ENCODE measurements around the gene SYT1.

Gene SYT1

DNA sequence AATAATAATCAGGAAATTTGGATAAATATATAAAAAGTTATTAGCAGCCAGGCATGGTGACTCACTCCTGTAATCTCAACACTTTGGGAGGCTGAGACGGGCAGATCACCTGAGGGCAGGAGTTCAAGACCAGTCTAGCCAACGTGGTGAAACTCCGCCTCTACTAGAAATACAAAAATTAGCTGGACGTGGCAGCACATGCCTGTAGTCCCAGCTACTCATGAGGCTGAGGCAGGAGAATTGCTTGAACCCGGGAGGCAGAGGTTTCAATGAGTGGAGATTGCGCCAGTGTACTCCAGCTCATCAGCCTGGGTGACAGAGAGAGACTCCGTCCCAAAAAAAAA is 64.5 kb downstream of the SYT1 start:
- no peak overlapping the region for H3K27ac Mint-ChIP-seq
- no peaks in the 10 kb centered on the region for H3K36me3 Mint-ChIP-seq
- CTCF ChIA-PET = no interaction called here
- H3K27me3 Mint-ChIP-seq = no peaks in the 10 kb centered on the region
- H3K9me3 Mint-ChIP-seq = peaks cover 9% of the 10 kb centered on the region
- DNase-seq = no peak
- no peak overlapping the region for H3K4me3 Mint-ChIP-seq
- H3K4me1 Mint-ChIP-seq = no peaks in the 10 kb centered on the region

- CTCF ChIA-PET = no interaction called here
- Mint-ChIP-seq H3K4me3 (no peak overlapping the region), H3K4me1 (no peaks in the 10 kb centered on the region), H3K36me3 (no peaks in the 10 kb centered on the region), H3K9me3 (peaks cover 11% of the 10 kb centered on the region), H3K27me3 (no peaks in the 10 kb centered on the region), H3K27ac (no peak overlapping the region)
- DNase-seq = no peak
Observed at GRCh38 chr12:78931466-78931990, 67.0 kb downstream of the SYT1 start.

- Mint-ChIP-seq H3K36me3 (no peaks in the 10 kb centered on the region), H3K9me3 (peaks cover 11% of the 10 kb centered on the region), H3K27ac (no peak overlapping the region), H3K4me1 (no peaks in the 10 kb centered on the region), H3K27me3 (no peaks in the 10 kb centered on the region), H3K4me3 (no peak overlapping the region)
- CTCF ChIA-PET = no interaction called here
- no peak for DNase-seq
Observed at GRCh38 chr12:78933014-78933413, 68.4 kb downstream of the SYT1 start.

DNA sequence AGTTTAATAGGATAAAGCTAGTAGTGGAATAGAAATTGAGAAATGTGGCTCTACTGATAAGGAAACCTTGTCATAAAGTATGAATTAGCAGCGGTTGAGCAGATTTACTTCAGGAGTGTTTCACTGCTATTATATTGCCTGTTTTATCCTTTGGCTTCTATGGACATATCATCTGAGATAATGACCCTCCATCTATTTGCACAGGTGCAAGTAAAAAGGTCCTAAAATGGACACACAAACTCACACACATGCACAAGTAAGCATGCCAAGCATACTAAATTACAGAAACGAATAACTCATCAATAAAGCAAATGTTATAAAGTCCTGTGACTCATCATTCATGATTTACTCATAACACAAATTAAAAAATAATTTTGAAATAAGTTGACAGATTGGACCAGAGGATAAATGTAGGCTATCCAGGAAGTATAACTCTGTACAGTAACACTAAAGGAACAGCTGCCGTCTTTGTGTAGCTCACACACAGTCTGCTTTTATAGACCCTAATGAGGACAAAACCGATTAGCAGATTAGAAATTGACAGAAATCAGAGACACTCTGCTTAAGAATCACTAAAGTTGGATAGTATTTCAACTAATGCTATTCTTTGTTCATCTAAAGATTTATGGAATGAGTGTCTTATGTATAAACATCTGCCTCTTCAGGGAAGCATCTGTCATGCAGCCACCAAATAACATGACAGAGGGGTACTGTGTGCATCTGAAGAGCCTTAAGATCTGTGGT is 73.9 kb downstream of the SYT1 start:
- CTCF ChIA-PET = no interaction called here
- Mint-ChIP-seq H3K27me3 (no peaks in the 10 kb centered on the region), H3K36me3 (no peaks in the 10 kb centered on the region), H3K9me3 (peaks cover 7% of the 10 kb centered on the region), H3K4me1 (no peaks in the 10 kb centered on the region), H3K4me3 (no peak overlapping the region), H3K27ac (no peak overlapping the region)
- no peak for DNase-seq

GRCh38 chr12:78949532-78949931 is 85.0 kb downstream of the SYT1 start:
- CTCF ChIA-PET = no interaction called here
- Mint-ChIP-seq H3K36me3 (no peaks in the 10 kb centered on the region), H3K9me3 (peaks cover 2% of the 10 kb centered on the region), H3K4me1 (no peaks in the 10 kb centered on the region), H3K4me3 (no peak overlapping the region), H3K27ac (no peak overlapping the region), H3K27me3 (no peaks in the 10 kb centered on the region)
- DNase-seq = no peak

- no peak for DNase-seq
- H3K36me3 Mint-ChIP-seq = no peaks in the 10 kb centered on the region
- CTCF ChIA-PET = no interaction called here
- no peaks in the 10 kb centered on the region for H3K27me3 Mint-ChIP-seq
- H3K4me3 Mint-ChIP-seq = no peak overlapping the region
- H3K4me1 Mint-ChIP-seq = no peaks in the 10 kb centered on the region
- no peak overlapping the region for H3K27ac Mint-ChIP-seq
- H3K9me3 Mint-ChIP-seq = peaks cover 2% of the 10 kb centered on the region
Observed at GRCh38 chr12:78951803-78952551, 87.4 kb downstream of the SYT1 start.

GRCh38 chr12:78952552-78952929 is 88.0 kb downstream of the SYT1 start:
- Mint-ChIP-seq H3K27me3 (no peaks in the 10 kb centered on the region), H3K4me1 (no peaks in the 10 kb centered on the region), H3K9me3 (peaks cover 2% of the 10 kb centered on the region), H3K36me3 (no peaks in the 10 kb centered on the region), H3K4me3 (no peak overlapping the region), H3K27ac (no peak overlapping the region)
- CTCF ChIA-PET = no interaction called here
- DNase-seq = no peak

- H3K27ac Mint-ChIP-seq = no peak overlapping the region
- H3K27me3 Mint-ChIP-seq = no peaks in the 10 kb centered on the region
- CTCF ChIA-PET = interaction anchor here (1.2 kb wide), 1 partner anchor 17 kb away, joined by 4 read pairs; no protein-coding TSS in a partner anchor
- no peaks in the 10 kb centered on the region for H3K36me3 Mint-ChIP-seq
- no peak for DNase-seq
- H3K4me3 Mint-ChIP-seq = no peak overlapping the region
- H3K9me3 Mint-ChIP-seq = peaks cover 5% of the 10 kb centered on the region
- H3K4me1 Mint-ChIP-seq = no peaks in the 10 kb centered on the region
Observed at GRCh38 chr12:78958941-78959340, 94.4 kb downstream of the SYT1 start.

- no peaks in the 10 kb centered on the region for H3K27me3 Mint-ChIP-seq
- peaks cover 5% of the 10 kb centered on the region for H3K9me3 Mint-ChIP-seq
- DNase-seq = no peak
- no peak overlapping the region for H3K27ac Mint-ChIP-seq
- no peaks in the 10 kb centered on the region for H3K4me1 Mint-ChIP-seq
- no peaks in the 10 kb centered on the region for H3K36me3 Mint-ChIP-seq
- H3K4me3 Mint-ChIP-seq = no peak overlapping the region
- CTCF ChIA-PET = interaction anchor here (1.2 kb wide), 1 partner anchor 18 kb away, joined by 4 read pairs; no protein-coding TSS in a partner anchor
Observed at GRCh38 chr12:78959556-78959955, 95.0 kb downstream of the SYT1 start.

GRCh38 chr12:78961171-78961570 is 96.6 kb downstream of the SYT1 start:
- no peak overlapping the region for H3K4me3 Mint-ChIP-seq
- peaks cover 5% of the 10 kb centered on the region for H3K9me3 Mint-ChIP-seq
- CTCF ChIA-PET = interaction anchor here (0.7 kb wide), 1 partner anchor 222 kb away, joined by 3 read pairs; no protein-coding TSS in a partner anchor
- H3K4me1 Mint-ChIP-seq = no peaks in the 10 kb centered on the region
- DNase-seq = no peak
- H3K27ac Mint-ChIP-seq = no peak overlapping the region
- H3K36me3 Mint-ChIP-seq = no peaks in the 10 kb centered on the region
- no peaks in the 10 kb centered on the region for H3K27me3 Mint-ChIP-seq

GRCh38 chr12:78963439-78964227 is 99.1 kb downstream of the SYT1 start:
- Mint-ChIP-seq H3K36me3 (no peaks in the 10 kb centered on the region), H3K9me3 (peaks cover 5% of the 10 kb centered on the region), H3K4me1 (no peaks in the 10 kb centered on the region), H3K27ac (no peak overlapping the region), H3K4me3 (no peak overlapping the region), H3K27me3 (no peaks in the 10 kb centered on the region)
- CTCF ChIA-PET = no interaction called here
- DNase-seq = no peak

GRCh38 chr12:78964521-78964920 is 99.9 kb downstream of the SYT1 start:
- Mint-ChIP-seq H3K27me3 (no peaks in the 10 kb centered on the region), H3K4me3 (no peak overlapping the region), H3K4me1 (no peaks in the 10 kb centered on the region), H3K9me3 (peaks cover 7% of the 10 kb centered on the region), H3K27ac (no peak overlapping the region), H3K36me3 (no peaks in the 10 kb centered on the region)
- no peak for DNase-seq
- CTCF ChIA-PET = no interaction called here

GRCh38 chr12:78966062-78966461 is 101.5 kb downstream of the SYT1 start:
- Mint-ChIP-seq H3K4me3 (no peak overlapping the region), H3K4me1 (no peaks in the 10 kb centered on the region), H3K27ac (no peak overlapping the region), H3K27me3 (no peaks in the 10 kb centered on the region), H3K9me3 (peaks cover 8% of the 10 kb centered on the region), H3K36me3 (no peaks in the 10 kb centered on the region)
- CTCF ChIA-PET = no interaction called here
- no peak for DNase-seq

- CTCF ChIA-PET = no interaction called here
- peaks cover 4% of the 10 kb centered on the region for H3K9me3 Mint-ChIP-seq
- no peak overlapping the region for H3K4me3 Mint-ChIP-seq
- H3K4me1 Mint-ChIP-seq = no peaks in the 10 kb centered on the region
- H3K27ac Mint-ChIP-seq = no peak overlapping the region
- H3K36me3 Mint-ChIP-seq = no peaks in the 10 kb centered on the region
- no peaks in the 10 kb centered on the region for H3K27me3 Mint-ChIP-seq
- DNase-seq = no peak
Observed at GRCh38 chr12:78966926-78967325, 102.4 kb downstream of the SYT1 start.
